Brain microvascular endothelial cell (primary cell): ENCODE data around the gene SEC23B.

ENCODE experiments used
- DNase-seq: peaks from one replicate; pipeline ENCODE4 v3.0.0-alpha.2; 2020
- H3K27ac ChIP-seq: fragments of 250-450 bp; sonication (Bioruptor Pico); 2 replicates; pipeline ENCODE4 v1.5.1; 2020; ENCODE audit warnings: mild to moderate bottlenecking, moderate library complexity
- H3K27me3 ChIP-seq: fragments of 250-450 bp; sonication (Bioruptor Pico); replicated peaks from 2 replicates; pipeline ENCODE4 v1.5.1; 2020; ENCODE audit warnings: mild to moderate bottlenecking
- H3K36me3 ChIP-seq: fragments of 250-450 bp; sonication (Bioruptor Pico); replicated peaks from 2 replicates; pipeline ENCODE4 v1.5.1; 2020; ENCODE audit warnings: mild to moderate bottlenecking
- H3K4me3 ChIP-seq: 2 replicates; pipeline ENCODE4 v1.5.1; 2011; ENCODE audit warnings: low read depth, mild to moderate bottlenecking, control low read depth, low read length, moderate library complexity
- CTCF ChIP-seq: IDR thresholded peaks from 2 replicates; pipeline ENCODE4 v1.5.1; 2011; ENCODE audit warnings: low read depth, mild to moderate bottlenecking, moderate library complexity, low read length, control low read depth, inconsistent platforms; ENCODE audit errors: missing control alignments
- in situ Hi-C: cut with HindIII; loops from 2 replicates; pipeline ENCODE4 v1.10.0; 2017; ENCODE audit warnings: low sequenced_read_pairs, low pct_ligation_motif_present

Gene SEC23B

DNA sequence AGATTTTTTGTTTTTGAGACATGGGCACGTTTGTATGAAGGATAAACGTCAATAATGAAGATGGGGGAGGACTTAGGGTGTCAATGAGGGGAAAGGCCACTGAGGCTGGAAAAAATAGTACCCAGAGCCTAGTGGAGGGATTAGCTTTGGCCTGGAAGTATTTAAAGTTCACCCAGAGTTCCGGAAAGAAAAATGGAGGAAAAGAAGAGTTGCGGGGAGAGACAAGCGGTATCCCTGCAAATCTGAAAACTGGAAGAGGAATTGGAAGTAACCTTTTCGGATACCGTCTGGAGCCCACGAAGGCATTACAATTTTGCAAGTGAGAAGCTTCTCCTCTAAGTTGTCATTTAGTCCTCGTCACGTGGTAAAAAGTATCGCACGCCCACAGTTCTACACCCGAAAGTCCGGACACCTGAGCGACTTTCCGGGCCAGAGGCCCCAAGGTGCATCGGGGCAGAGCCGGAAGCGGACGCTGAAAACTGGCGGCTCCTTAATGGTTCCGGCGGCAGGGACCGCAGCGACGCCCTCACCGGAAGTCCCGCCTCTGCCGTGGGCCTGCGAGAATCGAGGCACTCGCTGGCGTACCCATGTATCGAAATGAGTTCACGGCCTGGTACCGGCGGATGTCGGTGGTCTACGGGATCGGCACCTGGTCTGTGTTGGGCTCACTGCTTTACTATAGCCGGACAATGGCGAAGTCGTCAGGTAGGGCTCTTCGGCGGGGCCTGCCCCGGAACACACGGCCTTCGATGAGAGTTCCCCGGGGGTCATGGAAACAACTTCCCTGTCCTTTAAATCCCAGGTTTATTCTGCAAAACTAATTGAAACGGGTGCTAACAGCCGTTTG lies 59.4 kb downstream of the SEC23B start, which contains the start of gene SMIM26:
TSS of gene SMIM26 (plus strand) at position 541 of the 847 bp plus-strand sequence. CDS start at position 588, 47 bp downstream.
- Histone ChIP-seq H3K27ac (peak within 1 kb of the TSS; percentile 72), H3K36me3 (peaks cover 11% of the 10 kb centered on the region), H3K4me3 (peak within 1 kb of the TSS; percentile 88), H3K27me3 (no peaks in the 10 kb centered on the region)
- peak; percentile 85 for DNase-seq
- in situ Hi-C loops, result no loop called here
- TF ChIP-seq CTCF, result no peak

GRCh38 chr20:18567739-18568091 lies 60.0 kb downstream of the SEC23B start:
- in situ Hi-C loops, result no loop called here

GRCh38 chr20:18571009-18571408 lies 63.3 kb downstream of the SEC23B start:
- in situ Hi-C loops, result no loop called here
- Histone ChIP-seq H3K4me3 (no peak overlapping the region), H3K27ac (no peak overlapping the region), H3K36me3 (peaks cover 7% of the 10 kb centered on the region), H3K27me3 (no peaks in the 10 kb centered on the region)
- no peak for DNase-seq
- TF ChIP-seq CTCF, result no peak

More at GRCh38 chr20:18567739-18568091, 60.0 kb downstream of the SEC23B start:
- Histone ChIP-seq H3K4me3 (peak overlapping the region; percentile 88), H3K27me3 (no peaks in the 10 kb centered on the region), H3K27ac (peak overlapping the region; percentile 72), H3K36me3 (peaks cover 7% of the 10 kb centered on the region)
- TF ChIP-seq CTCF, result no peak
- DNase-seq, result no peak

- Histone ChIP-seq H3K27ac (no peak overlapping the region), H3K4me3 (no peak overlapping the region), H3K36me3 (peaks cover 7% of the 10 kb centered on the region), H3K27me3 (no peaks in the 10 kb centered on the region)
- TF ChIP-seq CTCF, result no peak
- in situ Hi-C loops, result no loop called here
- no peak for DNase-seq
Observed at GRCh38 chr20:18571578-18571977, 63.8 kb downstream of the SEC23B start.

DNA sequence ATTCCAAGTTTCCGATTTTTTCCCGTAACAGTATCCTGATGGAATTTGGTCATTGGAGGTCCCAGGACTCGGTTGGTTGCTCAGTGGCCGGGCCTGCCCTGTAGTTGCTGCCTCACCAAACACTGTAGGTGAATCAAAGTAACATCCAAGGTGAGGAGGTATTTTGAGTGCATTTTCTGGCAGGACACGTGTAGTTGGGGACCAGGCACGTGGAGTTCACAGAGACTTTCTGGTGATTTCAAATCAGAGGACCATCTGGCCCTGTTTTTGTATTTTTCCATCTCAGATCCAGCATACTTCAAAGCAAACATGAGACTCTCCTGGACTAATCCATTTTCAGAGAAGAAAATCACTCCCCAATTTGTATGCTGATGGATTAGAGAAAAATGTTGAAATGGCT lies 70.2 kb downstream of the SEC23B start:
- Histone ChIP-seq H3K4me3 (no peak overlapping the region), H3K27me3 (no peaks in the 10 kb centered on the region), H3K36me3 (no peaks in the 10 kb centered on the region), H3K27ac (no peak overlapping the region)
- in situ Hi-C loops, result no loop called here
- no peak for DNase-seq
- no peak for TF ChIP-seq CTCF
